Cortex of kidney (tissue), 1 donor: ENCODE data around the gene PELO.
A peak's percentile ranks its signal among the peaks of the same experiment; 100 is the strongest.

ENCODE experiments used
- DNase-seq: peaks from one replicate; lab custom pipeline; 2025; lab: John Stamatoyannopoulos, UW

The PELO gene

GRCh38 chr5:52772668-52773067, 15.0 kb upstream of the PELO start:
- no peak for DNase-seq

GRCh38 chr5:52773342-52773741, 14.4 kb upstream of the PELO start:
- no peak for DNase-seq

- DNase-seq: no peak
Measured at GRCh38 chr5:52774005-52774410, 13.7 kb upstream of the PELO start.

GRCh38 chr5:52776116-52776515, 11.6 kb upstream of the PELO start:
- DNase-seq: no peak

GRCh38 chr5:52777186-52777585, 10.5 kb upstream of the PELO start:
- no peak for DNase-seq

GRCh38 chr5:52778781-52779180, 8.9 kb upstream of the PELO start:
- DNase-seq: no peak

GRCh38 chr5:52779213-52779612, 8.5 kb upstream of the PELO start:
- no peak for DNase-seq

GRCh38 chr5:52783226-52783959, 4.3 kb upstream of the PELO start:
- no peak for DNase-seq

GRCh38 chr5:52784737-52785136, 3.0 kb upstream of the PELO start:
- DNase-seq: no peak

GRCh38 chr5:52786391-52786790, 1.3 kb upstream of the PELO start:
- DNase-seq: no peak

GRCh38 chr5:52786949-52787599, 642 bp upstream of the PELO start:
- no peak for DNase-seq

GRCh38 chr5:52788505-52788821, 747 bp downstream of the PELO start:
- no peak for DNase-seq

GRCh38 chr5:52789378-52789777, 1.7 kb downstream of the PELO start:
- no peak for DNase-seq

- no peak for DNase-seq
Measured at GRCh38 chr5:52789851-52790250, 2.1 kb downstream of the PELO start.

GRCh38 chr5:52791366-52791765, 3.6 kb downstream of the PELO start:
- DNase-seq: no peak

GRCh38 chr5:52794519-52794918, 6.8 kb downstream of the PELO start:
- no peak for DNase-seq

GRCh38 chr5:52796031-52796430, 8.3 kb downstream of the PELO start:
- no peak for DNase-seq

GRCh38 chr5:52796516-52797103, 8.9 kb downstream of the PELO start:
- DNase-seq: no peak

GRCh38 chr5:52798938-52799337, 11.2 kb downstream of the PELO start:
- no peak for DNase-seq

- DNase-seq: no peak
Measured at GRCh38 chr5:52799358-52799982, 11.8 kb downstream of the PELO start.

GRCh38 chr5:52799983-52800393, 12.3 kb downstream of the PELO start:
- DNase-seq: peak; percentile 70

GRCh38 chr5:52800394-52801213, 12.9 kb downstream of the PELO start:
- DNase-seq: peak; percentile 28
